ENCODE measurements around the gene ESRP2.

ESRP2 gene

DNA sequence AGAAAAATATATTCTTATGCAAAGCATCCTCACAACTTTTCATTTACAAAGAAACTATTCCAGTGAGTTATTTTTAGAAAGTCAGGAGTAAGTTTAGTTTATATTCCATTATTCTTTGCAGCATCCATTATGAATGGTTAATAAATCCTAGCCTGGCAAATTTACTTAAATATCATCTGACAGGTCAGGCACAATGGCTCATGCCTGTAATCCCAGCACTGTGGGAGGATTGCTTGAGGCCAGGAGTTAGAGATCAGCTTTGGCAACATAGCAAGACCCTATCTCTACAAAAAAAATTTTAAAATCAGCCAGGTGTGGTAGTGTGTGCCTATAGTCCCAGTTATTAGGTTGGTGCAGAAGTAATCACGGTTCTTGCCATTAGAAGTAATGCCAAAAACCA is 12.9 kb downstream of the ESRP2 start (continued):
- TF ChIP-seq, protein P1, sequence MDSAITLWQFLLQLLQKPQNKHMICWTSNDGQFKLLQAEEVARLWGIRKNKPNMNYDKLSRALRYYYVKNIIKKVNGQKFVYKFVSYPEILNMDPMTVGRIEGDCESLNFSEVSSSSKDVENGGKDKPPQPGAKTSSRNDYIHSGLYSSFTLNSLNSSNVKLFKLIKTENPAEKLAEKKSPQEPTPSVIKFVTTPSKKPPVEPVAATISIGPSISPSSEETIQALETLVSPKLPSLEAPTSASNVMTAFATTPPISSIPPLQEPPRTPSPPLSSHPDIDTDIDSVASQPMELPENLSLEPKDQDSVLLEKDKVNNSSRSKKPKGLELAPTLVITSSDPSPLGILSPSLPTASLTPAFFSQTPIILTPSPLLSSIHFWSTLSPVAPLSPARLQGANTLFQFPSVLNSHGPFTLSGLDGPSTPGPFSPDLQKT (IDR thresholded peaks at IDR 0.05; ENCODE audit: borderline replicate concordance, low read depth, low read length): no peak
- TF ChIP-seq ZNF140 (tag by site-specific recombination; IDR thresholded peaks at IDR 0.05): no peak

DNA sequence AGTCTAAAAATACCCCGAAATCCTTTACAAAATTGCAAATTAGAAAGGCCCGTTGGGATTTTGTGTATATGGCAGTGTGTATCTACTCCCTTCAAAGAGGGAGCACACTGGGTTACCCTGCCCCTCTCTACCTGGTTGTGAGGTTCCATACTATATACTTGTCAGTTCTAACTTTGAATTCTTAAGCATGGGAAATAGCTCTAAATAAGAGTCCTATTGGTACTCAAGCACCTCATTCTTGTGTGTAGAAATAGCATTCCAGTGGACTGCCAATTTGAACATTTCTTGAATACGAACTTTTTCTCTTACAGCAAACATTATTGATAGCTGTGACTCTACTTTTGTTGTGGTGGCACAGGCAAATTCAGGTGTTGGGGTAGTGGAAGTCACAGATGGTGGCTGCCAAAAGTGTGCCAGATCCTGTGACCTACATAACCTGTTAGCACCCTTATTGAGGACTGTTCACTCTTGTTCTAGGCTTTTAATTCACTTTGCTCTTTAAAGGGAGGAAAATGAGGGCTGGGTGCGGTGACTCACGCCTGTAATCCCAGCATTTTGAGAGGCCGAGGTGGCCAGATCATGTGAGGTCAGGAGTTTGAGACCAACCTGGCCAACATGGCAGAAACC is 16.1 kb downstream of the ESRP2 start:
- ChIA-PET POLR2A (no interaction called here), CTCF (interaction anchor here (0.6 to 0.7 kb wide), 2 partner anchors 9 to 98 kb away, joined by 4 to 6 read pairs; no protein-coding TSS in a partner anchor)
- Histone ChIP-seq H3K9me3 (ENCODE audit: control insufficient read depth, insufficient read depth, low read depth, low read length) (no peaks in the 10 kb centered on the region), H3K27ac (ENCODE audit: extremely low read depth, low read depth, low read length) (no peak overlapping the region), H3K4me1 (ENCODE audit: control insufficient read depth, insufficient read depth, low read length) (no peaks in the 10 kb centered on the region), H3K36me3 (ENCODE audit: control insufficient read depth in 2 of 2, insufficient read depth in 1 of 2, low read length in 2 of 2) (peaks cover 0 to 7% of the 10 kb centered on the region in 2 experiments; a peak in 2 of 3 replicates), H3K4me3 (ENCODE audit: low read depth, low read length) (no peak overlapping the region)
- no peak for TF ChIP-seq ZBTB20 (tag by site-specific recombination; IDR thresholded peaks at IDR 0.05)
- no peak for TF ChIP-seq ZNF560 (tag by site-specific recombination; IDR thresholded peaks at IDR 0.05; ENCODE audit: borderline replicate concordance)
- TF ChIP-seq ZNF423 (tag by site-specific recombination; IDR thresholded peaks at IDR 0.05): no peak
- TF ChIP-seq, protein P2, sequence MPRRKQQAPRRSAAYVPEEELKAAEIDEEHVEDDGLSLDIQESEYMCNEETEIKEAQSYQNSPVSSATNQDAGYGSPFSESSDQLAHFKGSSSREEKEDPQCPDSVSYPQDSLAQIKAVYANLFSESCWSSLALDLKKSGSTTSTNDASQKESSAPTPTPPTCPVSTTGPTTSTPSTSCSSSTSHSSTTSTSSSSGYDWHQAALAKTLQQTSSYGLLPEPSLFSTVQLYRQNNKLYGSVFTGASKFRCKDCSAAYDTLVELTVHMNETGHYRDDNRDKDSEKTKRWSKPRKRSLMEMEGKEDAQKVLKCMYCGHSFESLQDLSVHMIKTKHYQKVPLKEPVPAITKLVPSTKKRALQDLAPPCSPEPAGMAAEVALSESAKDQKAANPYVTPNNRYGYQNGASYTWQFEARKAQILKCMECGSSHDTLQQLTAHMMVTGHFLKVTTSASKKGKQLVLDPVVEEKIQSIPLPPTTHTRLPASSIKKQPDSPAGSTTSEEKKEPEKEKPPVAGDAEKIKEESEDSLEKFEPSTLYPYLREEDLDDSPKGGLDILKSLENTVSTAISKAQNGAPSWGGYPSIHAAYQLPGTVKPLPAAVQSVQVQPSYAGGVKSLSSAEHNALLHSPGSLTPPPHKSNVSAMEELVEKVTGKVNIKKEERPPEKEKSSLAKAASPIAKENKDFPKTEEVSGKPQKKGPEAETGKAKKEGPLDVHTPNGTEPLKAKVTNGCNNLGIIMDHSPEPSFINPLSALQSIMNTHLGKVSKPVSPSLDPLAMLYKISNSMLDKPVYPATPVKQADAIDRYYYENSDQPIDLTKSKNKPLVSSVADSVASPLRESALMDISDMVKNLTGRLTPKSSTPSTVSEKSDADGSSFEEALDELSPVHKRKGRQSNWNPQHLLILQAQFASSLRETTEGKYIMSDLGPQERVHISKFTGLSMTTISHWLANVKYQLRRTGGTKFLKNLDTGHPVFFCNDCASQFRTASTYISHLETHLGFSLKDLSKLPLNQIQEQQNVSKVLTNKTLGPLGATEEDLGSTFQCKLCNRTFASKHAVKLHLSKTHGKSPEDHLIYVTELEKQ (tag by site-specific recombination; IDR thresholded peaks at IDR 0.05; ENCODE audit: borderline replicate concordance): no peak
- TF ChIP-seq ZNF843 (tag by site-specific recombination; IDR thresholded peaks at IDR 0.05): no peak
- no peak for TF ChIP-seq ZNF221 (tag by site-specific recombination; IDR thresholded peaks at IDR 0.05; ENCODE audit: borderline replicate concordance)
- TF ChIP-seq, protein P3, sequence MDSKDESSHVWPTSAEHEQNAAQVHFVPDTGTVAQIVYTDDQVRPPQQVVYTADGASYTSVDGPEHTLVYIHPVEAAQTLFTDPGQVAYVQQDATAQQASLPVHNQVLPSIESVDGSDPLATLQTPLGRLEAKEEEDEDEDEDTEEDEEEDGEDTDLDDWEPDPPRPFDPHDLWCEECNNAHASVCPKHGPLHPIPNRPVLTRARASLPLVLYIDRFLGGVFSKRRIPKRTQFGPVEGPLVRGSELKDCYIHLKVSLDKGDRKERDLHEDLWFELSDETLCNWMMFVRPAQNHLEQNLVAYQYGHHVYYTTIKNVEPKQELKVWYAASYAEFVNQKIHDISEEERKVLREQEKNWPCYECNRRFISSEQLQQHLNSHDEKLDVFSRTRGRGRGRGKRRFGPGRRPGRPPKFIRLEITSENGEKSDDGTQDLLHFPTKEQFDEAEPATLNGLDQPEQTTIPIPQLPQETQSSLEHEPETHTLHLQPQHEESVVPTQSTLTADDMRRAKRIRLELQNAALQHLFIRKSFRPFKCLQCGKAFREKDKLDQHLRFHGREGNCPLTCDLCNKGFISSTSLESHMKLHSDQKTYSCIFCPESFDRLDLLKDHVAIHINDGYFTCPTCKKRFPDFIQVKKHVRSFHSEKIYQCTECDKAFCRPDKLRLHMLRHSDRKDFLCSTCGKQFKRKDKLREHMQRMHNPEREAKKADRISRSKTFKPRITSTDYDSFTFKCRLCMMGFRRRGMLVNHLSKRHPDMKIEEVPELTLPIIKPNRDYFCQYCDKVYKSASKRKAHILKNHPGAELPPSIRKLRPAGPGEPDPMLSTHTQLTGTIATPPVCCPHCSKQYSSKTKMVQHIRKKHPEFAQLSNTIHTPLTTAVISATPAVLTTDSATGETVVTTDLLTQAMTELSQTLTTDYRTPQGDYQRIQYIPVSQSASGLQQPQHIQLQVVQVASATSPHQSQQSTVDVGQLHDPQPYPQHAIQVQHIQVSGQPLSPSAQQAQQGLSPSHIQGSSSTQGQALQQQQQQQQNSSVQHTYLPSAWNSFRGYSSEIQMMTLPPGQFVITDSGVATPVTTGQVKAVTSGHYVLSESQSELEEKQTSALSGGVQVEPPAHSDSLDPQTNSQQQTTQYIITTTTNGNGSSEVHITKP (tag by site-specific recombination; IDR thresholded peaks at IDR 0.05): no peak
- no peak for TF ChIP-seq ZNF114 (tag by site-specific recombination; IDR thresholded peaks at IDR 0.05)
- no peak for TF ChIP-seq ZNF37A (tag by site-specific recombination; IDR thresholded peaks at IDR 0.05)
- TF ChIP-seq ZNF274 (IDR thresholded peaks at IDR 0.05; ENCODE audit: low read length): no peak
- TF ChIP-seq ZNF274 (tag by site-specific recombination; IDR thresholded peaks at IDR 0.05; ENCODE audit: borderline replicate concordance): no peak
- TF ChIP-seq, protein P4, sequence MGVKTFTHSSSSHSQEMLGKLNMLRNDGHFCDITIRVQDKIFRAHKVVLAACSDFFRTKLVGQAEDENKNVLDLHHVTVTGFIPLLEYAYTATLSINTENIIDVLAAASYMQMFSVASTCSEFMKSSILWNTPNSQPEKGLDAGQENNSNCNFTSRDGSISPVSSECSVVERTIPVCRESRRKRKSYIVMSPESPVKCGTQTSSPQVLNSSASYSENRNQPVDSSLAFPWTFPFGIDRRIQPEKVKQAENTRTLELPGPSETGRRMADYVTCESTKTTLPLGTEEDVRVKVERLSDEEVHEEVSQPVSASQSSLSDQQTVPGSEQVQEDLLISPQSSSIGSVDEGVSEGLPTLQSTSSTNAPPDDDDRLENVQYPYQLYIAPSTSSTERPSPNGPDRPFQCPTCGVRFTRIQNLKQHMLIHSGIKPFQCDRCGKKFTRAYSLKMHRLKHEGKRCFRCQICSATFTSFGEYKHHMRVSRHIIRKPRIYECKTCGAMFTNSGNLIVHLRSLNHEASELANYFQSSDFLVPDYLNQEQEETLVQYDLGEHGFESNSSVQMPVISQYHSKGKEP (tag by site-specific recombination; IDR thresholded peaks at IDR 0.05): no peak
- TF ChIP-seq MEIS1 (CRISPR knock-in tag; IDR thresholded peaks at IDR 0.05; ENCODE audit: borderline replicate concordance): no peak
- no peak for TF ChIP-seq ZNF623 (tag by site-specific recombination; IDR thresholded peaks at IDR 0.05)
- no peak for TF ChIP-seq ZNF10 (tag by site-specific recombination; IDR thresholded peaks at IDR 0.05)
- no peak for TF ChIP-seq YY2 (tag by site-specific recombination; IDR thresholded peaks at IDR 0.05)

Data from HEK293 (cell line).